HEK293T (cell line): ENCODE data around the gene TEX28.

Experiments
- CTCF ChIA-PET: fragments of 350-600 bp; formaldehyde crosslinking; extraction: SDS; loops from one replicate; lab custom pipeline; 2021; ENCODE audit warnings: antibody characterized with exemption, inconsistent platforms; lab: Yijun Ruan, JAX
- POLR2A ChIA-PET: fragments of 350-600 bp; formaldehyde crosslinking; extraction: SDS; loops from one replicate; lab custom pipeline; 2020; ENCODE audit warnings: antibody characterized with exemption, inconsistent platforms; lab: Yijun Ruan, JAX
- DNase-seq: peaks from one replicate; pipeline ENCODE4 v3.0.0; 2012; ENCODE audit warnings: mixed read lengths; ENCODE audit errors: extremely low spot score
- ARNT ChIP-seq: fragments of 450-650 bp; IDR thresholded peaks from 2 replicates; pipeline ENCODE4 v1.6.1; 2017; ENCODE audit warnings: mild to moderate bottlenecking
- BHLHE40 ChIP-seq: fragments of 450-650 bp; IDR thresholded peaks from 2 replicates; pipeline ENCODE4 v1.6.1; 2016; ENCODE audit warnings: mild to moderate bottlenecking, moderate library complexity, borderline replicate concordance
- CTBP1 ChIP-seq: fragments of 450-650 bp; IDR thresholded peaks from 2 replicates; pipeline ENCODE4 v1.6.1; 2016; ENCODE audit warnings: borderline replicate concordance
- ELF4 ChIP-seq: fragments of 450-650 bp; IDR thresholded peaks from 2 replicates; pipeline ENCODE4 v1.6.1; 2017; ENCODE audit warnings: antibody characterized with exemption
- FOXA1 ChIP-seq: fragments of 450-650 bp; IDR thresholded peaks from 2 replicates; pipeline ENCODE4 v1.6.1; 2016; ENCODE audit warnings: mild to moderate bottlenecking
- FOXK2 ChIP-seq: fragments of 450-650 bp; IDR thresholded peaks from 2 replicates; pipeline ENCODE4 v1.6.1; 2016; ENCODE audit warnings: mild to moderate bottlenecking
- FOXM1 ChIP-seq: fragments of 450-650 bp; IDR thresholded peaks from 2 replicates; pipeline ENCODE4 v1.6.1; 2017; ENCODE audit warnings: mild to moderate bottlenecking, borderline replicate concordance
- HDGF ChIP-seq: fragments of 450-650 bp; IDR thresholded peaks from 2 replicates; pipeline ENCODE4 v1.6.1; 2017; ENCODE audit warnings: antibody characterized with exemption, borderline replicate concordance
- L3MBTL2 ChIP-seq: fragments of 450-650 bp; conservative IDR thresholded peaks from 2 replicates; pipeline ENCODE4 v1.6.1; 2016; ENCODE audit warnings: mild to moderate bottlenecking
- LEF1 ChIP-seq: fragments of 450-650 bp; IDR thresholded peaks from 2 replicates; pipeline ENCODE4 v1.6.1; 2017; ENCODE audit warnings: mild to moderate bottlenecking, borderline replicate concordance
- NFRKB ChIP-seq: fragments of 450-650 bp; IDR thresholded peaks from 2 replicates; pipeline ENCODE4 v1.6.1; 2016; ENCODE audit warnings: mild to moderate bottlenecking, moderate library complexity
- PKNOX1 ChIP-seq: fragments of 450-650 bp; IDR thresholded peaks from 2 replicates; pipeline ENCODE4 v1.6.1; 2016
- SP1 ChIP-seq: fragments of 450-650 bp; IDR thresholded peaks from 2 replicates; pipeline ENCODE4 v1.6.1; 2017
- SUZ12 ChIP-seq: fragments of 450-650 bp; IDR thresholded peaks from 2 replicates; pipeline ENCODE4 v1.6.1; 2016; ENCODE audit warnings: mild to moderate bottlenecking
- TARDBP ChIP-seq: fragments of 450-650 bp; IDR thresholded peaks from 2 replicates; pipeline ENCODE4 v1.6.1; 2016
- ZNF384 ChIP-seq: fragments of 450-650 bp; IDR thresholded peaks from 2 replicates; pipeline ENCODE4 v1.6.1; 2016

TEX28 gene

GRCh38 chrX:154315416-154315815 lies 20.5 kb upstream of the TEX28 start:
- CTCF ChIA-PET = interaction anchor here (0.8 kb wide), 1 partner anchor 18 kb away, joined by 6 read pairs; no protein-coding TSS in a partner anchor
- POLR2A ChIA-PET = interaction anchor here (1.0 kb wide), 1 partner anchor 342 kb away, joined by 3 read pairs; no protein-coding TSS in a partner anchor
- TF ChIP-seq TARDBP (no peak), FOXK2 (no peak), L3MBTL2 (no peak), HDGF (no peak)
- DNase-seq = no peak

GRCh38 chrX:154313147-154313546 lies 18.2 kb upstream of the TEX28 start:
- CTCF ChIA-PET = interaction anchor here (0.6 kb wide), 1 partner anchor 13 kb away, joined by 3 read pairs; no protein-coding TSS in a partner anchor
- no peak for TF ChIP-seq ELF4
- TF ChIP-seq FOXM1 = no peak

GRCh38 chrX:154312116-154312515 lies 17.2 kb upstream of the TEX28 start:
- no peak for DNase-seq
- ChIA-PET POLR2A (no interaction called here), CTCF (interaction anchor here (1.4 kb wide), 1 partner anchor 14 kb away, joined by 3 read pairs; no protein-coding TSS in a partner anchor)
- TF ChIP-seq HDGF (no peak), NFRKB (no peak), FOXK2 (no peak)

More at GRCh38 chrX:154313147-154313546, 18.2 kb upstream of the TEX28 start:
- POLR2A ChIA-PET = no interaction called here
- DNase-seq = no peak

GRCh38 chrX:154310616-154311536 lies 16.0 kb upstream of the TEX28 start:
- DNase-seq = no peak
- TF ChIP-seq ARNT (no peak), ELF4 (no peak), L3MBTL2 (no peak), ZNF384 (no peak), SP1 (no peak), NFRKB (no peak), BHLHE40 (no peak), FOXM1 (no peak), HDGF (no peak), FOXK2 (no peak), FOXA1 (no peak), SUZ12 (no peak), PKNOX1 (no peak), CTBP1 (no peak), LEF1 (no peak), TARDBP (no peak)
- ChIA-PET CTCF (interaction anchor here (1.4 kb wide), 1 partner anchor 15 kb away, joined by 3 read pairs; no protein-coding TSS in a partner anchor), POLR2A (no interaction called here)

GRCh38 chrX:154309041-154309775 lies 14.3 kb upstream of the TEX28 start:
- ChIA-PET POLR2A (no interaction called here), CTCF (interaction anchor here (0.7 to 2.3 kb wide), 8 partner anchors 8 to 296 kb away, joined by 3 to 12 read pairs (median 5); no protein-coding TSS in a partner anchor)
- TF ChIP-seq NFRKB (no peak), CTBP1 (no peak), LEF1 (no peak), PKNOX1 (no peak), ZNF384 (no peak), FOXM1 (no peak), TARDBP (no peak), HDGF (no peak), L3MBTL2 (no peak), BHLHE40 (no peak)
- DNase-seq = no peak

- POLR2A ChIA-PET = no interaction called here
- DNase-seq = peak; percentile 78
- CTCF ChIA-PET = interaction anchor here (0.5 to 2.3 kb wide), 15 partner anchors 9 to 387 kb away, joined by 3 to 12 read pairs (median 4); no protein-coding TSS in a partner anchor
- peak; percentile 50; the same call in 1 of the 2 replicates for TF ChIP-seq PKNOX1
- TF ChIP-seq FOXK2 = no peak
- no peak for TF ChIP-seq BHLHE40
- TF ChIP-seq ZNF384 = no peak
- TF ChIP-seq CTBP1 = no peak
Measured at GRCh38 chrX:154308108-154308946, 13.4 kb upstream of the TEX28 start.
